GM23338 (cell line): ENCODE data around the gene KIF25. TPM values are rescaled to one million over a fixed set of nuclear protein-coding genes. Genes with fewer than 3 reads are reported as not detected.

Experiments used
- ATAC-seq: fragments of 200-7000 bp; cut with Tn5 transposase; 3 replicates; pipeline ENCODE4 v1.9.1; 2020
- DNase-seq: peaks from one replicate; pipeline ENCODE4 v3.0.0-alpha.2; 2015; ENCODE audit warnings: low spot score
- H2AFZ ChIP-seq: fragments of 200-600 bp; sonication (generic); 2 replicates; pipeline ENCODE4 v1.8.0; 2016; ENCODE audit warnings: antibody characterized with exemption, mild to moderate bottlenecking, moderate library complexity
- H3F3A ChIP-seq: fragments of 200-600 bp; sonication (generic); replicated peaks from 2 replicates; pipeline ENCODE4 v1.8.0; 2017; ENCODE audit warnings: antibody characterized with exemption, mixed run types, low read depth
- H3K27ac ChIP-seq: fragments of 200-600 bp; sonication (generic); 2 replicates; pipeline ENCODE4 v1.6.1; 2016; ENCODE audit warnings: low read depth
- H3K27me3 ChIP-seq: fragments of 200-600 bp; sonication (generic); 2 replicates; pipeline ENCODE4 v1.8.0; 2016; ENCODE audit warnings: mild to moderate bottlenecking, mixed run types, moderate library complexity; ENCODE audit not compliant: insufficient read depth
- H3K36me3 ChIP-seq: fragments of 200-600 bp; sonication (generic); 2 replicates; pipeline ENCODE4 v1.8.0; 2016; ENCODE audit warnings: mild to moderate bottlenecking; ENCODE audit not compliant: insufficient read depth
- H3K4me1 ChIP-seq: fragments of 200-600 bp; sonication (generic); 2 replicates; pipeline ENCODE4 v1.8.0; 2016; ENCODE audit warnings: mild to moderate bottlenecking, moderate library complexity; ENCODE audit not compliant: insufficient read depth
- H3K4me2 ChIP-seq: fragments of 200-600 bp; sonication (generic); 2 replicates; pipeline ENCODE4 v1.7.1; 2017; ENCODE audit warnings: mixed run types
- H3K4me3 ChIP-seq: fragments of 200-600 bp; sonication (generic); 2 replicates; pipeline ENCODE4 v1.6.1; 2016; ENCODE audit warnings: mixed run types
- H3K79me2 ChIP-seq: fragments of 200-600 bp; sonication (generic); replicated peaks from 2 replicates; pipeline ENCODE4 v1.8.0; 2017; ENCODE audit warnings: mild to moderate bottlenecking; ENCODE audit not compliant: insufficient read depth
- H3K9me2 ChIP-seq: fragments of 200-600 bp; sonication (generic); 2 replicates; pipeline ENCODE4 v1.8.0; 2017; ENCODE audit not compliant: insufficient read depth
- H4K20me1 ChIP-seq: fragments of 200-600 bp; sonication (generic); replicated peaks from 2 replicates; pipeline ENCODE4 v1.8.0; 2017; ENCODE audit warnings: mild to moderate bottlenecking; ENCODE audit not compliant: insufficient read depth
- H3K27ac Mint-ChIP-seq: 2 replicates; pipeline ENCODE4 v1.8.0; 2020; ENCODE audit warnings: inconsistent platforms, mild to moderate bottlenecking, moderate library complexity, mixed read lengths
- H3K27me3 Mint-ChIP-seq: 3 replicates; pipeline ENCODE4 v1.8.0; 2022; ENCODE audit warnings: low read depth, mild to moderate bottlenecking, moderate library complexity, mixed read lengths, inconsistent platforms; ENCODE audit not compliant: insufficient read depth, poor library complexity
- H3K36me3 Mint-ChIP-seq: 3 replicates; pipeline ENCODE4 v1.8.0; 2021; ENCODE audit warnings: low read depth, mild to moderate bottlenecking, inconsistent platforms, moderate library complexity, mixed read lengths
- H3K4me1 Mint-ChIP-seq: 3 replicates; pipeline ENCODE4 v1.8.0; 2020; ENCODE audit warnings: mild to moderate bottlenecking, inconsistent platforms, mixed read lengths
- H3K4me3 Mint-ChIP-seq: 3 replicates; pipeline ENCODE4 v1.8.0; 2021; ENCODE audit warnings: moderate library complexity, mild to moderate bottlenecking, inconsistent platforms, mixed read lengths
- H3K9me3 Mint-ChIP-seq: 3 replicates; pipeline ENCODE4 v1.8.0; 2020; ENCODE audit warnings: moderate library complexity, mild to moderate bottlenecking, inconsistent platforms, mixed read lengths
- CREB1 ChIP-seq: fragments of 250-450 bp; sonication (Bioruptor Pico); IDR thresholded peaks from 2 replicates; pipeline ENCODE4 v1.5.0; 2020; ENCODE audit warnings: low read depth, mild to moderate bottlenecking, moderate library complexity
- CTCF ChIP-seq, 2 experiments: fragments of 200-600 bp in 1 of 2; sonication (generic) in 1 of 2; conservative IDR thresholded peaks; 2 replicates each; pipeline versions ENCODE4 v1.5.1 to v1.6.1; 2016 to 2017; ENCODE audit warnings: antibody characterized with exemption in 2 of 2, low read depth in 2 of 2, mild to moderate bottlenecking in 2 of 2, moderate library complexity in 1 of 2
- ETS1 ChIP-seq: IDR thresholded peaks from 2 replicates; pipeline ENCODE4 v1.6.1; 2016; ENCODE audit warnings: antibody characterized with exemption
- EZH2phosphoT487 ChIP-seq: fragments of 200-600 bp; sonication (generic); IDR thresholded peaks from one replicate; pipeline ENCODE4 v1.8.1; 2018; ENCODE audit warnings: antibody characterized with exemption; ENCODE audit not compliant: unreplicated experiment
- JUNB ChIP-seq: IDR thresholded peaks from one replicate; pipeline ENCODE4 v1.6.1; 2016; ENCODE audit warnings: antibody characterized with exemption; ENCODE audit not compliant: unreplicated experiment
- NANOG ChIP-seq: IDR thresholded peaks from 2 replicates; pipeline ENCODE4 v1.6.1; 2016; ENCODE audit warnings: antibody characterized with exemption, borderline replicate concordance
- POLR2AphosphoS5 ChIP-seq: IDR thresholded peaks from 2 replicates; pipeline ENCODE4 v1.6.1; 2016; ENCODE audit warnings: antibody characterized with exemption, low read depth
- REST ChIP-seq: IDR thresholded peaks from one replicate; pipeline ENCODE4 v1.6.1; 2018; ENCODE audit warnings: antibody characterized with exemption; ENCODE audit not compliant: unreplicated experiment
- ZNF462 ChIP-seq: fragments of 250-450 bp; sonication (Bioruptor Pico); IDR thresholded peaks from 2 replicates; pipeline ENCODE4 v1.5.0; 2020; ENCODE audit warnings: mild to moderate bottlenecking, moderate library complexity
- polyA plus RNA-seq: library from polyadenylated mRNA; unstranded; fragments of >200 nt; fragmentation: Nextera tagmentation; extraction: Ambion mirVana; gene quantifications from 2 replicates; pipeline ENCODE4 v1.2.1, GENCODE V29; 2016
- total RNA-seq: library from RNA; depleted of rRNA; stranded (reverse); fragments of >200 nt; shearing (Covaris generic); gene quantifications from 2 replicates; pipeline ENCODE4 v1.2.3, GENCODE V29; 2014

The KIF25 gene
- total and polyA plus RNA-seq, 2 experiments from 2014 or later: 0.69 to 0.76 TPM

GRCh38 chr6:167953551-167953950 lies 43.9 kb upstream of the KIF25 start:
- DNase-seq (no peak), ATAC-seq (no peak; the same call in 2 of the 3 replicates)
- TF ChIP-seq EZH2phosphoT487 (no peak), JUNB (no peak)
- H3K79me2 ChIP-seq: peaks cover 21% of the 10 kb centered on the region
- H3F3A ChIP-seq: no peaks in the 10 kb centered on the region
- no peak overlapping the region for H3K27ac Mint-ChIP-seq
- no peak overlapping the region for H3K4me2 ChIP-seq
- peaks cover 4% of the 10 kb centered on the region for H3K27me3 Mint-ChIP-seq
- H3K4me1 Mint-ChIP-seq: peaks cover 3% of the 10 kb centered on the region; the same call in 1 of the 3 replicates
- H2AFZ ChIP-seq: no peak overlapping the region
- no peaks in the 10 kb centered on the region for H3K9me2 ChIP-seq
- no peak overlapping the region for H3K27ac ChIP-seq
- peaks cover 8% of the 10 kb centered on the region; the same call in 1 of the 2 replicates for H4K20me1 ChIP-seq
- no peak overlapping the region for H3K4me3 ChIP-seq
- no peak overlapping the region for H3K4me3 Mint-ChIP-seq
- peaks cover 50% of the 10 kb centered on the region for H3K36me3 Mint-ChIP-seq
- H3K36me3 ChIP-seq: peaks cover 34% of the 10 kb centered on the region
- no peaks in the 10 kb centered on the region for H3K27me3 ChIP-seq
- no peaks in the 10 kb centered on the region for H3K4me1 ChIP-seq
- H3K9me3 Mint-ChIP-seq: no peaks in the 10 kb centered on the region; the same call in 2 of the 3 replicates

- H3K4me2 ChIP-seq: no peak overlapping the region
- peaks cover 4% of the 10 kb centered on the region for H3K27me3 Mint-ChIP-seq
- H3F3A ChIP-seq: no peaks in the 10 kb centered on the region
- no peaks in the 10 kb centered on the region for H3K9me2 ChIP-seq
- DNase-seq (no peak), ATAC-seq (no peak)
- H3K36me3 Mint-ChIP-seq: peaks cover 44% of the 10 kb centered on the region
- H3K4me3 Mint-ChIP-seq: no peak overlapping the region
- no peaks in the 10 kb centered on the region for H3K4me1 ChIP-seq
- H3K79me2 ChIP-seq: peaks cover 23% of the 10 kb centered on the region
- H4K20me1 ChIP-seq: peaks cover 6% of the 10 kb centered on the region; the same call in 1 of the 2 replicates
- H3K27ac Mint-ChIP-seq: no peak overlapping the region
- no peak overlapping the region for H3K4me3 ChIP-seq
- H3K27me3 ChIP-seq: no peaks in the 10 kb centered on the region
- H2AFZ ChIP-seq: no peak overlapping the region
- H3K36me3 ChIP-seq: peaks cover 28% of the 10 kb centered on the region; the same call in 1 of the 2 replicates
- no peaks in the 10 kb centered on the region for H3K9me3 Mint-ChIP-seq
- peaks cover 3% of the 10 kb centered on the region; the same call in 1 of the 3 replicates for H3K4me1 Mint-ChIP-seq
- H3K27ac ChIP-seq: no peak overlapping the region
- no peak for TF ChIP-seq ETS1
- no peak for TF ChIP-seq JUNB
- TF ChIP-seq CTCF (conservative IDR thresholded peaks at IDR 0.05; ENCODE audit: low read depth in 2 of 2): no peak
- no peak for TF ChIP-seq REST
- TF ChIP-seq EZH2phosphoT487: no peak
- TF ChIP-seq POLR2AphosphoS5: no peak
- TF ChIP-seq ZNF462: no peak
- TF ChIP-seq NANOG: no peak
- TF ChIP-seq CREB1: no peak
Measured at GRCh38 chr6:167954151-167954550, 43.3 kb upstream of the KIF25 start.
